CD4-positive, alpha-beta T cell treated with Interferon gamma for 1 hour (primary cell): ENCODE data around the gene RBM38.

Experiments
- DNase-seq: peaks from one replicate; pipeline ENCODE4 v3.0.0-alpha.2; 2020

RBM38 gene

GRCh38 chr20:57457243-57458095, 66.3 kb downstream of the RBM38 start:
- DNase-seq = no peak

GRCh38 chr20:57458400-57459160, 67.4 kb downstream of the RBM38 start:
- no peak for DNase-seq
